KG1 (cell line): ENCODE data around the gene CNTN5.
"Not testable (repeated sequence)": the region's sequence is repeated elsewhere in the genome, so short reads cannot be mapped to it uniquely, and the experiment has no call there.

Experiments used
- DNase-seq: peaks from one replicate; lab custom pipeline; 2025; lab: John Stamatoyannopoulos, UW

Gene CNTN5

DNA sequence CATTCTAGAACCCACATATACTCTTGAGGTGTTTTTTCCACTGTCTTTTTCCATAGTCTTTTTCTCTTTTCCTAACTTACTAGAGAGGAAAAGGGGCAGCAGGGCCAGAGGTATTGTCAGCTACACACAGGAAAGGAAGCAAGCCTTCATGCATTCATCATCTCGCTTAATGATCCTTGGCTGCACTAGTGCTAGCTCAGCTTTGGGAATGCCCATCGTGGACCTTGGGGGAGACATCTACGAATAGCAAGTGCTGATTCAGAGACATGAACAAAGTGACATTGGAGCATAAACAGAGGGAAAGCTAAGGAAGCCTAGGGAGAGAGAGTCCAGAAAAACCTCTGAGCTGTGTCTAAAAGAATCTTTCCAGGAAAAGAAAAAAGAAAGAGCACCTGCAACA, 1200.1 kb downstream of the CNTN5 start:
- no peak for DNase-seq

DNA sequence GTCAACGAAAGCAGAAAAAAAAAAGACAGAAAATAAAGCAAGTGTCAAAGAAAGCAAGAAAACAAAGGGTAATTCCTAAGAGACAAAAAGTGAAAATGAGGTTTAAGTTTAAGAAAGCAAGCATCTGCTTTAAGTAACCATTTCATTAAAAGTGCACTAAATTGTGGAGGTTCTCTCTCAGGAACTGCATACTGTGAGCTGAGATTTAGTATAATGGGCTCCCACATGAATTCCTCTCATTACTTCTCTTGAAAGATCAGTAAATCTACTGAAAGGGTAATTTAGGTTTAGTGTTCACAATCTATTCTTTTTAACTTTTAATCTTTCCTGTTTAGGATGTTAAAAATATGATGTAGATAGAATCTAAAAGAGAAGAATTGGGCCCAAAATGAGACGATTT, 1201.0 kb downstream of the CNTN5 start:
- DNase-seq = no peak

DNA sequence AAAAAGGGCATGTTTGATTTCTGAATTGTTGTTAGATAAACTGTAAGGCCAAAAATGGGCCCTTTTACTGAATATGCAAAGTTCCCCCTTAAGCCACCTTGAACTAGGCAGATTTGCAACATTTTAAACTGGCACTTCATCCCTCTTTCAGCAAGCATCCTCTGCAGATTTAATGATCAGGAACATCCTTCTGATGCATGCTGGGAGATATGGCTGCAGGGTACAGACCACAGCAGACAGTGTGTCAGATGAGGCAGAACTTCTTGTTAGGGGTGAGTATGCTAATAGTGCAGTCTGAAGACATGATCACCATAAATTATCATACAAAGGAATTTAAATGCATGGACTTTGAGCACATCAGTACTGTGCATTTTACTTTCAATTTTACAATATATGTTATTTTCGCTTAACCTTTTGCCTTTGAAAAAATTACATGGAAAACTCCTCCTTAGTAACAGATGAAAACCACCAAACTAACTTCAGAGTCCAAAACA, 1203.8 kb downstream of the CNTN5 start:
- DNase-seq = no peak

DNA sequence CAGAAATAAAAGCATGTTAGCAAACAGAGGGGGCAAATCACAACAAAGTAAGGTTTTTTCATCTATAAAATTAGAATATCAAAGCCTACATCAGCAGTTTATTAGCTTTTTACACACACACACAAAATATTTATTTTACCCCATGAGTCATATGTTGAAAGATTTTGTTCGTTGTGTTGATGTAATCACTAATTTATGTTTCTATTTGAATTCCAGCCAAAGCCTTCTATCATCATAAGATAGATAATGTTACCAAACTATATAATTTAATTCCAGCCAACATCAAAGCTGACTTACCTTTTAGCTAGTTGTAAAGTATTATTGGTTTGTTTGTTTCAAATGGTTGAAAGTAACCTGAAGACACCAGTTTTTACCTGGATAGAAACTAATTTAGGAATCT, 1208.3 kb downstream of the CNTN5 start:
- DNase-seq = no peak

DNA sequence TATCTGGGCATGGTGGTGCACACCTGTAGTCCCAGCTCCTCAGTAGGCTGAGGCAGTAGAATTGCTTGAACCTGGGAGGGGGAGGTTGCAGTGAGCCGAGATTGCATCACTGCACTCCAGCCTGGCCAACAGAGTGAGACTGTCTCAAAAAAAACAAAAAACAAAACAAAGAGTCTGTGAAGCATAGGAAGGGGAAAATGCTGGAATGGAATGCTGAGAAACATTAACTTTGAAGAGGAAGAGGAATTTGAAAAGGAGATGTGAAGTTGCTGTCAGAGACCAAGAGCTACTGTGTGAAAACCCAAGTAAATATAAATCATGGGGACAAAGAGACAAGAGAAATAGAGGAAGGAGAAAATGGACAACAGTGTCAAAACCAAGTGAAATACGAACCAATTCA, 1211.3 kb downstream of the CNTN5 start:
- DNase-seq = no peak

DNA sequence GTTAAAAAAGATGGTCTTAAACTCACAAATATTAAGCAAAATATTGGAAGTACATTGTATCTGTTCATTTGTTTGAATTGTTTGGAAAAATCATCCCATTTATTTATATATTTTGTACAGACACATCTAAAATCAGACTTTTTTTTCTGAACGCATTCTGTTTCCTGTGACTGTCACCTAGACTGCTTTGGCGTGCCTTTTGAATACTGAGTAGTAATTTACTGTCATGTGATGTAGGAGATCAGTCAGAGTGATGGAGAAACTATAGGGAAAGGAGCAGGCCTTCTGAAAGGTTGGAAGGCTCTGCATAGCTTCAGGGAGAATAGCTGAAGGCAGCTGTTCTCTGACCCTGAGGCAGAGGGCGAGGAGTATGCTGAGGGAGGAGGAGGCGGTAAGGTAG, 1214.3 kb downstream of the CNTN5 start:
- no peak for DNase-seq

DNA sequence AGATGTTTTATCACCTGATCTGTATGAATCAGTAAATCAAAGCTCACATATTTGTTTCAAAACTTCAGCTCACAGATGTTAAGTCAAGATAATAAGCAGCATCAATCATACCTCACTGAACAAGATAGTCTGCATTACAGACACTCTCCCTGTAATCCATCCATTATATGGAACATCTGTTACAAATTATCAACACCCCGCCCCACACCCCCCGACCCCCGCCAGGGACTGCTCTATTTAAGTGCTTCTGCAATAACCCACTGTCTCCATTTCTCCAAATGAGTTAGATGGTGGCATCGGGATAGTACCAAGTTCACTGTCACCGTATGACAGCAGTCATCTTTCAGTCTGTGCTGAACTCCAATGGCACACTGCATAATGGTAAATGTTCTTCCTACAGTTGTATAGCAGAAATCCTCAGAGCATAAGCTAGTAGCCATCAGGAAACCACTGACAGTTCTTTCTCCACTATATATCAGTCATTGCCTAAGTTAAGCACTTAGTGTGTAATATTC, 1219.3 kb downstream of the CNTN5 start:
- DNase-seq = no peak

DNA sequence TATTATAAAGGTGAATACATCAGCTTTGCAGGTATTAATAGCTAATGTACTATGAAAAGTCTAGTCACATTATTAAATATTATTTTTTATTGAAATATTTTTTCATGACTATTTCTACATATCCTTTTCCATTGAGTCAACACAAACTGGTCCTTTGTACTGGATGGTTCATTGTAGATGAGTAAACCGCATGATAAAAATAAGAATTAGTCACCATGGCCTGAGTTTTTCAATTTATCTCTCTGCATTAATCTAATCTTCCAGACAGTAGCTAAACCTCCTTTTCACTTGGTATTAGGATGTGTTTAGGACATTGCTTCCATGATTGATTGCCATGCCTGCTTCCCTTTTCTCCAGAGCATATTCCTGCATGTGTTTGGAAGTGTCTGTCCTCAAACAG, 1227.0 kb downstream of the CNTN5 start:
- DNase-seq = no peak

DNA sequence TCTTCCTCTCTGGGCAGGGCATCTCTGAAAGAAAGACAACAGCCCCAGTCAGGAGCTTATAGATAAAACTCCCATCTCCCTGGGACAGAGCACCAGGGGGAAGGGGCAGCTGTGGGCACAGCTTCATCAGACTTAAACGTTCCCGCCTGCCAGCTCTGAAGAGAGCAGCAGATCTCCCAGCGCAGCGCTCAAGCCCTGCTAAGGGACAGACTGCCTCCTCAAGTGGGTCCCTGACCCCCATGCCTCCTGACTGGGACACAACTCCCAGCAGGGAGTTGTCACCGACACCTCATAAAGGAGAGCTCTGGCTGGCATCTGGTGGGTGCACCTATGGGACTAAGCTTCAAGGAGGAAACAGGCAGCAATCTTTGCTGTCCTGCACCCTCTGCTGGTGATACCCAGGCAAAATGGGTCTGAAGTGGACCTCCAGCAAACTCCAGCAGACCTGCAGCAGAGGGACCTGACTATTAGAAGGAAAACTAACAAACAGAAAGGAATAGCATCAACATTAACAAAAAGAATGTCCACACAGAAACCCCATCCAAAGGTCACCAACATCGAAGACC, 1236.6 kb downstream of the CNTN5 start:
- DNase-seq = not testable (repeated sequence)

DNA sequence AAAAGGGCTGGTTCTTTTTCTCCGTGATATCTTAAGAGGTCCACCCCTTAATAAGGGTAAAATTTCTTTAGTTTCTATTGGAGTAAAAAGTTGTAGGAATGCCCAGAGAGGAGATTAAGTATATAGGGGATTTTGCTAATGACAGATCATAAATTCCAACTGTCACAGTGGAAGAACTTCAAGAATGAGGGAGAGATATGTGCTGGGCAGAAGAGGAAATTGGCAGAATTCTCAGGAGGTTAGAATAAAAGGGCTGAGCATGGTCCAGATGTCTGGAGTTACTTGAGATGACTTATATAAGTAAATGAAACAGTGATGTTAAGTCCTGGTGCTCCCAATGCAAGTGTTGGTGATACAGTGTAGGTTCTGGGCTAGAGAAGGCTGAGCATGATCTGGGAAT, 1248.8 kb downstream of the CNTN5 start:
- no peak for DNase-seq

DNA sequence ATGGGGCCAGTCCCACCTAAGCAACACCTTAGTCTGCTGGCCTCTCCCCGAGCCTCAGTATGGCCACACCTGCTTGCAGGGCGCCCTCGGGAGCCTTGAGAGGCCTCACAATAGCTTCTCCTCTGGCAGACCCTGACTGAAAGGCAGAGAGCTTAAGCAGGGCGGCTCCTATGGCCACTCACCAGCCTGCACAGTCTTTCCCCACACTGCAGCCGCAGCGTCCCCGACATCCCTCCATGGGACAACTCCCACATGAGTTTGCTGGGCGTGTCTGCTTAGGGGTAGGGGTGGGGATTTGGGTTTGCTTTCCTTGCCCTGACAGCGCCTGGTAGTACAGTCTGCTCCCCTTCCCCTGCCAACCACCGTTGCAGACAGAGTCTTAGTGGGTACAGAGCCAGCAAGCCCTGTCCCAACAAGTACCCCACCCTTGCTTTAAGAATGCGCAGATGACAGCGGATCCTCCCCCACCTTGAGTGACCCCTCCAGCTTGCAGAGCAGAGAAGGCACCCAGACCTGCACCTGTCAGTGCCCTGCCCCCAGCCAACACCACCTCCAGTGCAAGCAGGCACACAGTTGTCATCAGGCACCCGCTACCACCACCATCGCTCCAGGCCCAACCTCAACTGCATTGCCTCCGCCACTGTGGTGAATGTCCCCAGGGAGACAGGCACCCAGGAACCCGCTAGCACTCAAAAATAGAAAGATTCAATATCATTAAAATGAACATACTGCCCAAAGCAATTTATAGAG, 1252.5 kb downstream of the CNTN5 start:
- DNase-seq = no peak

DNA sequence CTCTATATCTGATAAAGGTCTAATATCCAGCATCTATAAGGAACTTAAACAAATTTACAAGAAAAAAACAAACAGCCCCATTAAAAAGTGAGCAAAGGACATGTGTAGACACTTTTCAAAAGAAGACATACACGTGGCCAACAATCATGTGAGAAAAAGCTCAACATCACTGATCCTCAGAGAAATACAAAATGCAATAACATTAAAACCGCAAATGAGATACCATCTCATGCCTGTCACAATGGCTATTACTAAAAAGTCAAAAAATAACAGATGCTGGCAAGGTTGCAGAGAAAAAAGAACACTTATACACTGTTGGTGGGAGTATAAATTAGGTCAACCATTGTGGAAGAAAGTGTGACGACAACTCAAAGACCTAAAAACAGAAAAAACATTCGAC, 1253.7 kb downstream of the CNTN5 start:
- DNase-seq = not testable (repeated sequence)

DNA sequence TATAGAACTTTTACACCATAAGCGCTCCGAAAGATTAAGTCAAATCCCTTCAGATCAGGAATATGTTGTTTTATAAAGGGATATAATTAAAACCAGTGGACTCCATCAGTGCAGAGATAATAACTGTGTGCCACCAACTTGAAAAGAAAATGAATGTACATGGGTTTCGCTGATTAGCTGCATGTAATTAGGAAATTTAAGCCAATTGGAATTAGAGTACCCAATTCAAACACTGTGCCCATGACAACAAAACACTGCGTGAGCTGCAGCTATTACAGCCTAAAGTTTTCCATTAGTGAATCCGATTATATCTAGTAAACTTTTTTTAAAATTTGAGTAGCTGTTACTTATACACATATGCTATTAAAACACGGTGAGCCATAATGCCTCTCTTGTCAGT, 1274.0 kb downstream of the CNTN5 start:
- DNase-seq = no peak

DNA sequence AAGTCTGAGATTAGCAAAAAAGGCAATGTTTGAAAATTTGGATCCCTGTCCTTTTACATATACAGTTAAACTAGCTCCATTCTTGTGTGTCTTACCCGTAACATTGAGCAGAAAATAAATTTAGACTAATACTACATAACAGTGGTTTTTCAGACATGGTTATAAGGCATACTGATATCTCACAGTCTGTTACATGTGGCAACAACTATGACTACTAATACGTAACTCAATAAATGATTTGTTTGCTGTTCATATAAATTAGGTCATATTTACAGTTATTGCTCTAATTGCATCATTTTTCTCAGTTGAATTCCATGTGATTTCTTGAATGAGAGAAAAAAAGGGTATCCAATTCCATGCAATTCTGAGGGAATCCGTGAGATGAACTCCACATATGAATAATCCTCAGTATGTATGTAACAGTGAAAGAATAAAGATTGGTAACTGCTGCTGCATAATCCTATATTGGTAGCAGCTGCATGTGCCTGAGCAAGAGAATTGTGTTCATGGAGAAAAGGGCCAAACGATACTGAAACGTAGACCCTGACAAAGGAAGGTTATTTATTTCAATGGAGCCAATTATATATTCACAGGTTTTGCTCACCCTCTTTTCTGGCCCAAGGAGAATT, 1275.4 kb downstream of the CNTN5 start:
- DNase-seq = no peak

DNA sequence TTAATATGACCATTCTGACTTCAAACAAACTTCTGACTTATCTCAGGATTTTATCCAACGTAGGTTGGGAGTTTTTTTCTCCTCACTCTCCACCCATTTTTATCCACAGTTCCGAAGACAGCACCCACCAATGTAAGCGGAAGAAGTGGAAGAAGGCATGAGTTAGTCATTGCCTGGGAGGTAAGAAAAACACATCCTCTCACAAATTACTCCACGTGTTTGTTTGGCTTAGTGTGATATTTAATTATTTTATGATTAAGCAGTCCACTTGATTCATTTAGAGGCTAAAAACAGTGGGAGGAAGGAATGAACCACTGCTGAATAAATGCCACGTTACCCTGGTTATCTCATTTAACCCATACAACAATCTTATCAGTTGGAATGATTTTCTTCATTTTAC, 1276.8 kb downstream of the CNTN5 start:
- no peak for DNase-seq

DNA sequence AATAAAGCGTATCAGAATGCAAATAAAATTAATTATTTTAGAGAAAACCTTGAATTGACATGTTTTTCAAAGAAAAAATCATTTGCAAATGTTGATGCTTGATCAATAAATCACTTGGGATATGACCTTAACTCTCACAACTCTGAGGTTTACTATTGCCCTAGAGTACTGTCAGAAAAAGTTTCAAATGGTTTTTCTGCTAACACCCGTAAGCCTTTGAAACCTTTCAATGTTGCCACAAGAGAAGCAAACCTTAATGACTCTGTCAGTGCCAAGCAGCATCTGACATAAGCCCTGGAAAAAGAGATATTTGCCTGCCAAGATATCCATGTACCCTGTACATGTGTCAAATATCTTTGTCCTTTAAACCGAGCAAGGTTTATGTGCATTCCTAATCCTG, 1282.1 kb downstream of the CNTN5 start:
- DNase-seq = no peak

DNA sequence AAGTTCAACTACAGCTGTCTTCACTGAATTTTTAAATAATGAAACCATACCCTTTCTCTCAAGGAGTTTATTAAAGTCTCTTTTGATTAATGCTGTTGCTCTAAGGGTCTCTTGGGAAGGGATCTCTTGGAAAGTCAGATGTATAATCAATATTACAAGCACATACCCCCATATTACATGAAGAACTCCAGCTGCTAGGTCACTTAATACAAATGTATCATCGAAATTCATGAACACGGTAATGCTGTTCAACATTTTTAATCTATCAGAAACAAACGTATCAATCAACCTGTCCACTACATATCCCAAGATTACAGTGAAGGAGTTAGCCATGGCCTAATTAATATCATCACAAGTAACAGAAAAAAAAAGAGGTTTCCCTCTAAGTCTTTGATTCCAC, 1283.1 kb downstream of the CNTN5 start:
- DNase-seq = no peak

DNA sequence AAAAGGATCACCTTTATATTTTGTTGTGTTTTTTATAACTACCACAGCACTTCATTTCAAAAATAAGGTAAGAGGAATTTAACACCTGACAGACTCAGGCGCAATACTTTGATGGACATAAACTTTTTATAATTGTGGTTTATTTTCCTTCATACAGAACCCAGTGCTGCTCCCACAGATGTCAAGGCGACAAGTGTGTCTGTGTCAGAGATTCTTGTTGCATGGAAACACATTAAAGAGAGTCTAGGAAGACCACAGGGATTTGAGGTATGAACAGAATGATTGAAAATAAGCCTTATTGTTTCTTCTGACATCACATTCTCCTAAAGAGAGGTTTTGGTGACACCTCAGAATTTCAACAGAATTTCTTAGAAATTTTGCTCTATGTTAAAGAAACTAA, 1287.5 kb downstream of the CNTN5 start:
- DNase-seq = no peak

DNA sequence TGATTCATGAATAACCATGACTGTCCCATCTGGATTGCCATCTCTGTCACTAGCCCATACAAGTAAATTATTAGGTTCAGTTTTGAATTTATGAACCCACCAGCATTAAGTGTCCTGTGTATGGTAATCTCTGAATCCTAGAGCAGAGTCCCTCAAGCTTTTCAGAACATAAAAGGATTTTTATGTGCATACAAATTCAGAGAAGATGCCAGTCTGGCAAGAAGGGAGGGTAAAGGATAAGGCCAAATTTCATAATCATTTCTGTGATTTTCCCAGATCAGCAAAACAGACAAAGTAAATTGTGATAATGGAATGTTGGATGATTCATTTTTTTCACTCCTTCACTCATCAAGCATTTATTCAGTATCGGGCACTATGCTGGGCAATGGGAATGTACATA, 1295.2 kb downstream of the CNTN5 start:
- no peak for DNase-seq

DNA sequence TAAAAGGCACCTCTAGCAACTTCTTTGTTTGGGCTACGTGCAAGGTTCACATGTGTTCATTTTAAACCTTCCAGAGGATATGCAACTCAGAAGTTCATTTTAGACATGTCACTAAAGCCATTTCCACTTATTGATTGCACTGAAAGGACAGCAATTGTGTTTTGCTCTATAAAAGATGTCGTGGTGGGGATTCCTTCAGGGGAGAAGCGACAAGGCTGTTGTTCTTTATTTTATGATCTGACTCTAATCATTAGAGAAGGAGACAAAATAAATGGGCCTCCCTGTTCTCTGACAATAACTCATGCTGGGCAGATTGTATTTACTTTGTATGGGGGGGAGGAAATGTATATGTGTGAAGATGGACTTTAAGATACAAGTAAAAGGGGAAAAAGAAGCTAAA, 1296.2 kb downstream of the CNTN5 start:
- no peak for DNase-seq

DNA sequence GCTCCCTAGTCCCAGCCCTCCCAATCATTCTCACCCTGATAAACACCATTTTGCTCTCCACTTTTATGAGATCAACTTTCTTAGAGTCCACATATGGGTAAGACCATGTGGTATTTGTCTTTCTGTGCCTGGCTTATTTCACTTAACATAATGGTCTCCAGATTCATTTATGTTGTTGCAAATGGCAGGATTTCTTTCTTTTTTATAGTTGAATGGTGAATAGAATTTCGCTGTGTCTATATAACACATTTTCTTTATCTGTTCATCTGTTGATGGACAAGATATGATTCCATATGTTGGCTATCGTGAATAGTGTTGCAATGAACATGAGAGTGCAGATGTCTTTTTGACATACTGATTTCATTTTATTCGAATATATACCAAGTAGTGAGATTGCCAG, 1298.9 kb downstream of the CNTN5 start:
- no peak for DNase-seq

DNA sequence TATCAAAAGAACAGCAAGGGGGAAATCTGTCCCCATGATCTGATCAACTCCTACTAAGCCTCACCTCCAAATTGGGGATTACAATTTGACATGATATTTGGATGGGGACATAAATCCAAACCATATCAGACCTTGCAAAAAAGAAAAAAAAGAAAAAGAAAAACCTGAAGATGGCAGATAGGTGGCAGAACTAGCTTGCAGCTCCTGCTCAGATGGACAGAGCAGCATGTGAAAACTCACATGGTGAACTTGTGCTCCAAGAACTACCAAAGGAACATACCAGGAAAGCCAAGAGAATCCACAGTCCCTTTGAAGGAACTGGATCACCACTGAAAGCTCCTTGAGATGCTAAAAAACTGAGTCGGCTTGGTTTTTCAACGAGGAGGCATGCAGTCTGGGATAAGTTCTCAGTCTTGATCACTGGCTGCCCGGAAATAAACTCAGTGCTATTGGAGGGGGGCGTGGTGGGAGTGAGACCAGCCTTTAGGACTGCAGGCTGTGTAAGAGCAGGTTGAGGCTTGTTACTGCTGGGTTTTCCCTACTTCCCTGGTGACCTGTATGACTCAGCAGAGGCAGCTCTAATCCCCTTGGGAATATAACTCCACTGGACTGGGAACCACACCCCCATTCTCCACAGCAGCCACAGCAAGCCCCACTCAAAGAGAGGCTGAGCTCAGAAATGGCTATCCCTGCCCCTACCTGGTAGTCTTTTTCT, 1308.0 kb downstream of the CNTN5 start:
- DNase-seq = no peak

DNA sequence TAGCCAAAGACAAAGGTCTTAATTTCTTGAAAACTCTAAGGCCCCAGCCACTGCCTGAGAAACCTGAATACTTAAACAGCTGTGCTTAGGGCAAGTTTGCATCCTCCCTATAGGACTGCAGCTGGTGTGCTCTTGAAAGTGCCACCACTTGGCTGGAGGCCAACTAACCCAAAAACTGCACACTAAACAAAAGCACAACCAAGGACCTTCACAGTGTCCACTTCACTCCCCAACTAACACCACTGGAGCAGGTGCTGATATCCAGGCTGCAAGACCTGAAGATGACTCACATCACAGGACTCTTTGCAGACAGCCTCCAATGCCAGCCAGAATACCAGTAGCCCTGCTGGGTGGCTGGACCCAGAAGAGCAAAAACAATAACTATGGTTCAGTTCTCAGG, 1308.6 kb downstream of the CNTN5 start:
- DNase-seq = no peak
